Measurements from ENCODE around the gene CCL21. TPM values are rescaled to one million over a fixed set of nuclear protein-coding genes. Genes with fewer than 3 reads are reported as not detected.

CCL21 gene
- total and polyA plus RNA-seq, 2 donors (not counting 1 experiment from before 2014, with no cell fraction given), result not detected

DNA sequence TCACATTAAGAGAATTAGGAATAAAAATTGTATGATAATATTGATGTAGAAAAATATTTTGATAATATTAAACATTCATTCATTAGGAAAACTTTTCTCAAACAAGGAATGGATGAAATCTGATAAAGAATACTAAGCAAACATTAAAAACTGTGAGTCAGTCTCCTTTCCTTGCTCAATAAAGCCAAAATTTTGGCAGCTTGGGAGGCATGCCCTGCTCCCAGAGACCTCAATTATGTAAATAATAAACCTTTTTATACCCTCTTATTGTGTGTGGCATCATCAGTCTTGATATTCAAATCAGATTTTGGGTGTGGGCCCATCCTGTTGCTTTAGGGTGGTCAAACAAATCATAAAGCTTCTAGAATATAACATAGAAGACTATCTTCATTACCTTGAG is 36.6 kb upstream of the CCL21 start:
- H3K4me3 ChIP-seq (ENCODE audit: control extremely low read depth in 1 of 5, extremely low read depth in 1 of 5, insufficient read depth in 1 of 5, low read depth in 2 of 5, low read length in 4 of 5), result no peak overlapping the region
- no peaks in the 10 kb centered on the region for H4K20me1 ChIP-seq (ENCODE audit: control insufficient read depth, insufficient read depth, low read length, poor library complexity, severe bottlenecking)
- H3K9ac ChIP-seq (ENCODE audit: low read length), result no peak overlapping the region
- Mint-ChIP-seq H3K4me1 (no peaks in the 10 kb centered on the region), H3K9me3 (ENCODE audit: insufficient read depth) (peaks cover 5% of the 10 kb centered on the region), H3K27ac (no peak overlapping the region), H3K27me3 (peaks cover 49% of the 10 kb centered on the region), H3K4me3 (no peak overlapping the region)
- TF ChIP-seq, protein P1, sequence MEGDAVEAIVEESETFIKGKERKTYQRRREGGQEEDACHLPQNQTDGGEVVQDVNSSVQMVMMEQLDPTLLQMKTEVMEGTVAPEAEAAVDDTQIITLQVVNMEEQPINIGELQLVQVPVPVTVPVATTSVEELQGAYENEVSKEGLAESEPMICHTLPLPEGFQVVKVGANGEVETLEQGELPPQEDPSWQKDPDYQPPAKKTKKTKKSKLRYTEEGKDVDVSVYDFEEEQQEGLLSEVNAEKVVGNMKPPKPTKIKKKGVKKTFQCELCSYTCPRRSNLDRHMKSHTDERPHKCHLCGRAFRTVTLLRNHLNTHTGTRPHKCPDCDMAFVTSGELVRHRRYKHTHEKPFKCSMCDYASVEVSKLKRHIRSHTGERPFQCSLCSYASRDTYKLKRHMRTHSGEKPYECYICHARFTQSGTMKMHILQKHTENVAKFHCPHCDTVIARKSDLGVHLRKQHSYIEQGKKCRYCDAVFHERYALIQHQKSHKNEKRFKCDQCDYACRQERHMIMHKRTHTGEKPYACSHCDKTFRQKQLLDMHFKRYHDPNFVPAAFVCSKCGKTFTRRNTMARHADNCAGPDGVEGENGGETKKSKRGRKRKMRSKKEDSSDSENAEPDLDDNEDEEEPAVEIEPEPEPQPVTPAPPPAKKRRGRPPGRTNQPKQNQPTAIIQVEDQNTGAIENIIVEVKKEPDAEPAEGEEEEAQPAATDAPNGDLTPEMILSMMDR (IDR thresholded peaks at IDR 0.05), result no peak
- no peak for TF ChIP-seq EZH2 (IDR thresholded peaks at IDR 0.05; ENCODE audit: borderline replicate concordance, insufficient read depth, low read depth, low read length, poor library complexity, severe bottlenecking)
- ChIA-PET CTCF (no interaction called here), POLR2A (no interaction called here)
- no peak overlapping the region for H2AFZ ChIP-seq (ENCODE audit: insufficient read depth, low read depth, low read length, poor library complexity, severe bottlenecking)
- DNase-seq (no peak), ATAC-seq (ENCODE audit: low read depth) (no peak)
- intact Hi-C loops (cut with micrococcal nuclease), result no loop called here
- no peak overlapping the region for H3K27ac ChIP-seq (ENCODE audit: low read length in 2 of 2)
- H3K79me2 ChIP-seq (ENCODE audit: control insufficient read depth, insufficient read depth, low read length), result no peaks in the 10 kb centered on the region
- H3K4me1 ChIP-seq (ENCODE audit: control insufficient read depth in 2 of 2, insufficient read depth in 2 of 2, low read length in 2 of 2), result no peaks in the 10 kb centered on the region
- H3K36me3 ChIP-seq (replicated peaks in 1 of 2; ENCODE audit: control extremely low read depth in 1 of 2, control insufficient read depth in 1 of 2, extremely low read depth in 1 of 2, insufficient read depth in 2 of 2, low read length in 1 of 2), result no peaks in the 10 kb centered on the region
- H3K27me3 ChIP-seq (replicated peaks in 1 of 4; ENCODE audit: control extremely low read depth in 1 of 4, control insufficient read depth in 3 of 4, insufficient read depth in 4 of 4, low read length in 3 of 4), result peaks cover 0 to 6% (median 3%) of the 10 kb centered on the region in 4 experiments
- H3K4me2 ChIP-seq (replicated peaks; ENCODE audit: low read depth, low read length, poor library complexity, severe bottlenecking), result no peak overlapping the region
- H3K9me3 ChIP-seq (ENCODE audit: control extremely low read depth in 1 of 3, control insufficient read depth in 2 of 3, insufficient read depth in 1 of 3, low read length in 2 of 3), result peaks cover 0 to 5% (median 4%) of the 10 kb centered on the region in 3 donors

DNA sequence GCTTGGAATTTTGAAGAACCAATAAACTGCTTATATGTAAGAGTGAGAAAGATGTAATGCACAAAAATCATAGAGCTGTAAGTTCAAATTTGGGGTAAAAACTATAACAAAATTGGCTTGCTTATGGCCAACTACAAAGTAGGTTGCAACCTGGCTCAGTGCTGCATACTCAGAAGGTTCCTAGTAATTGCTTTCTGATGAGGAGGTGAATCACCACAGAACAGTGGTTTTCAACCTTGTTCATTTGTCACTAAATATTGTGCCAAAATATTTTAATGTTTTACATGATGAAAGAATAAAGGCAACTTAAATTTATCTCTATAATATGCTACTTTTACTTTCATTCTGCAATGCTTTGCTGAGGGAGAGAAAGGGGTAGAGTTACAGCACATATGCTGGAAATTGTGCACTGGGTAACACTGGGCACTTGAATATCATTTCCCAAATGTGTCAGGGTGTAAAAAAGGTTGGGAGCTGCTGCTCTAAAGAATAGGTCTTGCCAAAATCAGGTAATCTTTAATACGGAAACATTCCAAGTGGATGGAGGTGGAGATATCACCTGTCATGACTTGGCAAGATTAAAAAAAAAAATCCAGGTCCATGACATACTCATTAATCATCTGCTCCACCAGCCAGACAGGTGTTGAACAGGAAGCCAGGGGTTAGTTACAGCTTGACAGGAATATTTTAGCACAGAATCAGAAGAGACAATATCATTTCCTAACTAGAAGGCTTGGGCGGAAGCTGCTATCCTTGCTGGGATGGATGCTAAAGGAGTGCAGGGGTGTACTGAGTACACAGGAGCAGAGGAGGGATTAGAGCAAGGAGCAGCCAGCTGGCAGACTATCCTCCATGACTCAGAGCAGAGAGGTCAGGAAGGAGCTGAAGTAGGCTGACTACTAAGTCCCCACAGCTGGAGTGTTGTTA is 34.6 kb upstream of the CCL21 start:
- H3K9me3 ChIP-seq (ENCODE audit: control extremely low read depth in 1 of 3, control insufficient read depth in 2 of 3, insufficient read depth in 1 of 3, low read length in 2 of 3), result peaks cover 0 to 5% (median 4%) of the 10 kb centered on the region in 3 donors
- Mint-ChIP-seq H3K4me3 (no peak overlapping the region), H3K4me1 (no peaks in the 10 kb centered on the region), H3K9me3 (ENCODE audit: insufficient read depth) (peaks cover 5% of the 10 kb centered on the region), H3K27ac (no peak overlapping the region), H3K27me3 (peaks cover 45% of the 10 kb centered on the region)
- H3K4me2 ChIP-seq (replicated peaks; ENCODE audit: low read depth, low read length, poor library complexity, severe bottlenecking), result no peak overlapping the region
- TF ChIP-seq, protein P1 (IDR thresholded peaks at IDR 0.05), result no peak
- no peak for TF ChIP-seq EZH2 (IDR thresholded peaks at IDR 0.05; ENCODE audit: borderline replicate concordance, insufficient read depth, low read depth, low read length, poor library complexity, severe bottlenecking)
- DNase-seq (no peak), ATAC-seq (ENCODE audit: low read depth) (no peak)
- CTCF ChIA-PET, result no interaction called here
- no peak overlapping the region for H3K9ac ChIP-seq (ENCODE audit: low read length)
- H2AFZ ChIP-seq (ENCODE audit: insufficient read depth, low read depth, low read length, poor library complexity, severe bottlenecking), result no peak overlapping the region
- peaks cover 0 to 6% (median 3%) of the 10 kb centered on the region in 4 experiments for H3K27me3 ChIP-seq (replicated peaks in 1 of 4; ENCODE audit: control extremely low read depth in 1 of 4, control insufficient read depth in 3 of 4, insufficient read depth in 4 of 4, low read length in 3 of 4)
- H4K20me1 ChIP-seq (ENCODE audit: control insufficient read depth, insufficient read depth, low read length, poor library complexity, severe bottlenecking), result no peaks in the 10 kb centered on the region
- 83% methylated on average over 1 of the region's 2 CpGs for WGBS (ENCODE audit: insufficient coverage)
- no peak overlapping the region for H3K27ac ChIP-seq (ENCODE audit: low read length in 2 of 2)
- no peaks in the 10 kb centered on the region for H3K36me3 ChIP-seq (replicated peaks in 1 of 2; ENCODE audit: control extremely low read depth in 1 of 2, control insufficient read depth in 1 of 2, extremely low read depth in 1 of 2, insufficient read depth in 2 of 2, low read length in 1 of 2)
- intact Hi-C loops (cut with micrococcal nuclease), result no loop called here
- H3K4me1 ChIP-seq (ENCODE audit: control insufficient read depth in 2 of 2, insufficient read depth in 2 of 2, low read length in 2 of 2), result no peaks in the 10 kb centered on the region
- POLR2A ChIA-PET, result no interaction called here
- no peak overlapping the region for H3K4me3 ChIP-seq (ENCODE audit: control extremely low read depth in 1 of 5, extremely low read depth in 1 of 5, insufficient read depth in 1 of 5, low read depth in 2 of 5, low read length in 4 of 5)
- no peaks in the 10 kb centered on the region for H3K79me2 ChIP-seq (ENCODE audit: control insufficient read depth, insufficient read depth, low read length)
